ENCODE results near the gene STX1A.

Gene STX1A

DNA sequence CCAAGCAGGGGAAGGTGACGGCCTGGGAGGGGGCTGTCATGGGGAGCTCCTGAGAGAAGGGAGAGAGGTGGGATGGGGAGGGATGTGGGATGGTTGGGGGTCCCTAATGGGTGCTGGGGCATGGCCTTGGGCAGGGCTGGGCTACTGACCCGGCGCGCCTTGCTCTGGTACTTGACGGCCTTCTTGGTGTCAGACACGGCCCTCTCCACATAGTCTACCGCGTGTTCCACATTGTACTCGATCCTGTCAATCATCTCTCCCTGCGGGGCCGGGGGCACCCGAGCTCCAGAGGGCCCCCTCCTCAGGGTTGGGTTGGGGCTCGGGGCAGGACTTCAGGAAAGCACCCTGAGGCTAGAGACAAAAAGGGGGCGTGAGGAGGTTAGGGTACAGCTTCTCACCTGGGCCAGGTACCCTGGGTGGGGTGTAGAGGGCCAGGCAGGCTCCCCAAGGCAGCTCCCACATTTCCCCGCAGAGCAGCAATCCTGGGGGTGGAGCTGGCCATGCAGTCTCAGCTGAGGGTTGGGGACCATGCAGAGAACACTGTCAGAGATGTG, 18.8 kb downstream of the STX1A start:
- no peak overlapping the region for H3K27ac ChIP-seq
- TF ChIP-seq, protein P1, sequence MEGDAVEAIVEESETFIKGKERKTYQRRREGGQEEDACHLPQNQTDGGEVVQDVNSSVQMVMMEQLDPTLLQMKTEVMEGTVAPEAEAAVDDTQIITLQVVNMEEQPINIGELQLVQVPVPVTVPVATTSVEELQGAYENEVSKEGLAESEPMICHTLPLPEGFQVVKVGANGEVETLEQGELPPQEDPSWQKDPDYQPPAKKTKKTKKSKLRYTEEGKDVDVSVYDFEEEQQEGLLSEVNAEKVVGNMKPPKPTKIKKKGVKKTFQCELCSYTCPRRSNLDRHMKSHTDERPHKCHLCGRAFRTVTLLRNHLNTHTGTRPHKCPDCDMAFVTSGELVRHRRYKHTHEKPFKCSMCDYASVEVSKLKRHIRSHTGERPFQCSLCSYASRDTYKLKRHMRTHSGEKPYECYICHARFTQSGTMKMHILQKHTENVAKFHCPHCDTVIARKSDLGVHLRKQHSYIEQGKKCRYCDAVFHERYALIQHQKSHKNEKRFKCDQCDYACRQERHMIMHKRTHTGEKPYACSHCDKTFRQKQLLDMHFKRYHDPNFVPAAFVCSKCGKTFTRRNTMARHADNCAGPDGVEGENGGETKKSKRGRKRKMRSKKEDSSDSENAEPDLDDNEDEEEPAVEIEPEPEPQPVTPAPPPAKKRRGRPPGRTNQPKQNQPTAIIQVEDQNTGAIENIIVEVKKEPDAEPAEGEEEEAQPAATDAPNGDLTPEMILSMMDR (conservative IDR thresholded peaks at IDR 0.05) = no peak

DNA sequence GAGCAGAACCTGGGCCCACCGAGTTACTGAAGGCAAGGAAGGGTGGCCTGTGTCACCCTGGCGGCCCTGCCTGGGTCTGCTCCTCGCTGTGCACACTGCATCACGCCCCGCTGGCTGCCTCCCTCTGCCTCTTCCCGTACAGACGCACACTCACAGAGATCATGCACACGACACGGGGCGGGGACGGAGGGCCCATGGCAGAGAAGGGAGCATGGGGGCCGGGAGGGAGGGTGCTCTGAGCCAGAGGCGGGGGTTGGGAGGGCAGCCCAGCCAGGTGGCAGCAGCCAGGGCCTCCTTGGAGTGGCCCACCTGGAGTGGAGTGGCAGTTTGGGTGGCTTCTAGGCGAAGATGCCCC, 19.4 kb downstream of the STX1A start:
- TF ChIP-seq, protein P1 (conservative IDR thresholded peaks at IDR 0.05) = no peak
- no peak overlapping the region for H3K27ac ChIP-seq

DNA sequence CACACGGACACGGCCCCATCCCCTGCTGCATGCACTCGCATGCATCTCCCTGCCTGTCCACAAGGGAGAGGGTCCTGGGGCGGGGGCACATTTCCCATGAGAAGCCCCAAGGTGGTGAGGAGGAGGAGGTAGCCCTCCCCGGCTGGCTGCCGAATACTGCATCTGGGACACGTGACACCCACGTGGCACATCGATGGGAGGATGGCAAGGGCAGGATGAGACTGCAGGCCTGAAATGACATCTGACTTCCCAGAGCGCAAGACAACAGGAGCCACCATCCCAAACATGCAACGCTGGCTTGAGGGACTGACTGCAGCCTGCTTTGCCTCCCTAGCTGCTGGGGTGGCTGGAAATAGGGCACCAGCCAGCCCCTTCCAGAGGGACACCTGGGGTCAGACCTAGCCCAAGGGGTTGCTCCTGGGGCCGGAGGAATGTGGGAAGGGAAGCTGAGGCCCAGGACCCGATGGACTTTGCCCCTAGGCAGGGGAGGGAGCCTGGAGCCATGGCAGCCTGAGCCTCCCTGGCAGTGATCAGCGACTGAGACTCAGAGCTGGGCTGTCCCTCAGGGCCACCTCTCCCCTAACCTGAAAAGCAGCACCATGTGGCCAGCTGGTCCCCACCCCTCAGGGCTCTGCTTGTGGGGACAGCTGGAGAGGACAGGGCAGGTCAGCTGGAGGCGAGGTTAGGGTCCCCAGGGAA, 19.9 kb downstream of the STX1A start:
- TF ChIP-seq, protein P1 (conservative IDR thresholded peaks at IDR 0.05) = no peak
- no peak overlapping the region for H3K27ac ChIP-seq

DNA sequence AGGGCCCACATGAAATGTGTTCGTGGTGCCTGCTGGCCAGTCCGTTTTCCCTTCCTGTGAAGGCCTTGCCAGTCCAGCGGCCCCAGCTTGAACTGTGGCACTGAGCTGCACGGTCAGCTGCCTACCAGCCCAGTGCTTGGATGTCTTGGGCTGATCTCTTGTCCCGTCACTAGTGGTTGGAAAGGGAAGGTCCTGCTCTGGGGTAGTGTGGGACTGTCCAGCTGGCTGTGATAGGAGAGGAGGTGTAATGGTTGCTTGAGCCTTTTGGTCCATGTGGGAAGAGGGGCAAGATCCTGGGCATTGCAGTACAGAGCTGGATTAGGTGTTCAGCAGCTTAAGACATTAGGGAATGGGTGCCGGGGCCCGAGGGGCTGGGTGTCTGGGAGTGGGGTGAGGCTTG, 21.1 kb downstream of the STX1A start:
- TF ChIP-seq, protein P1 (conservative IDR thresholded peaks at IDR 0.05) = no peak
- H3K27ac ChIP-seq = no peak overlapping the region

DNA sequence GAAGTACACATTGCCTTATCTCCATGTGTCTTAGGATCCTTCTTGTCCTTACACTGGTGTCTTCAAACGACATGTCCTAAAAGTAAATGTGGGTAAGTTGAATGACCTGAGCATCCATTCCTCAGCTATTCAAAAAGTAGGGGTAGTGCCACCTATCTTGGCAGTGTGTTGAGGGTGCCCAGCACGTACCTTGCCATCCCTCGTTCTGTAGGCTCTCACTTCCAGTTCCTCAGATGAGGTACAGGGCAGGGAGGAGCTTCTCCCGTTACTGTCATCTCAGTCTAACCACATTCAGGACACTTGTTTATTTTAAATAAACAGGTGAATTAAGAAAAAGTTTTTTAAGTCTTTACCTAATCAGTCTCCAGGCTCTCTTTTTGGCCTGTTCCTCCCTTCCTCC, 23.1 kb downstream of the STX1A start:
- TF ChIP-seq, protein P1 (conservative IDR thresholded peaks at IDR 0.05) = no peak
- H3K27ac ChIP-seq = no peak overlapping the region

DNA sequence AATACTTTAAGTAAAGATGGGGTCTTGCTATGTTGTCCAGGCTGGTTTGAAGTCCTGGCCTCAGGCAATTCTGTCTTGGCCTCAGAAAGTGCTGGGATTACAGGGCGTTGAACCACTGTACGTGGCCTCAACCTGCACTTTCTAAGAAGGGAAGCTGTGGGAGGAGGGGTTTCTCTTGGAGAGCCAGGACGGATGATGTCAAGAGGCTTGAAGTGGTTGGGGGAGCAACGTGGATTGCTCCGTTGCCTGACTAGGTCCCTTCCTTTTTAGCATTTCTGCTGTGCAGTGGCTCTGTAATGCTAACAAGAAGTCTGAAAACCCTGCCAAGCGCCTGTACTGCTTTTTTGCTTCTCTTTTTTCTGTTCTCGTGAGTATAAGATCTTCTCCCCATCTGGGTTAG, 28.8 kb downstream of the STX1A start:
- H3K27ac ChIP-seq = no peak overlapping the region
- TF ChIP-seq, protein P1 (conservative IDR thresholded peaks at IDR 0.05) = no peak

DNA sequence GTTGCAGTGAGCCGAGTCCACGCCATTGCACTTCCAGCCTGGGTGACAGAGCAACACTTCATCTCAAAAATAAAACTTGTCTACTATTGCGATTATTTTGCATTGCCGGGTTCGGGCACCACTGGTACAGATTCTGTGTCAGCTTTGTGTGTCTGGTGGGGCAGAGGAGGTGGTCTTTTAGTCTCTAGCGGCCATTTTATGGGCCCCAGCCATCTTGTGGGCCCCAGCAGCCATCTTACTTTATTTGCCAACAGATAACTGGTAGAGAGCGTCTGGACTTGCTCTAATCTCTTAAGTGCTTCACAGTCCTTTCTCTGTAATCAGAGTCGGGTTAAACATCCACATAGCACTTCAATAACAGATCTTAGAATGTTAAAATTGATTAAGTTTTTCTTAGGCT, 31.2 kb downstream of the STX1A start:
- no peak overlapping the region for H3K27ac ChIP-seq
- TF ChIP-seq, protein P1 (conservative IDR thresholded peaks at IDR 0.05) = no peak
